Upper lobe of left lung (tissue), 6 donors: ENCODE measurements around the gene SYNGR1. TPM values are rescaled to one million over a fixed set of nuclear protein-coding genes. Genes with fewer than 3 reads are reported as not detected.

Experiments
- ATAC-seq, 2 donors: fragments of 200-7000 bp; cut with Tn5 transposase; one replicate each; pipeline ENCODE4 v1.9.1; 2022; ENCODE audit warnings: mild to moderate bottlenecking in 2 of 2, moderate library complexity in 2 of 2; ENCODE audit not compliant: low FRiP score in 2 of 2
- DNase-seq, 2 donors: peaks; one replicate each; pipeline ENCODE4 v3.0.0-alpha.2; 2019 to 2020
- H3K27ac ChIP-seq, 4 donors: fragments of 200-600 bp; sonication (generic); one replicate each; pipeline ENCODE4 v1.5.1; 2016 to 2019
- H3K27me3 ChIP-seq, 4 donors: fragments of 200-600 bp; sonication (generic); one replicate each; pipeline ENCODE4 v1.5.1; 2017 to 2019
- H3K36me3 ChIP-seq, 4 donors: fragments of 200-600 bp; sonication (generic); one replicate each; pipeline ENCODE4 v1.5.1; 2016 to 2019
- H3K4me1 ChIP-seq, 4 donors: fragments of 200-600 bp; sonication (generic); one replicate each; pipeline ENCODE4 v1.5.1; 2018 to 2019
- H3K4me3 ChIP-seq, 4 donors: fragments of 200-600 bp; sonication (generic); one replicate each; pipeline ENCODE4 v1.5.1; 2017 to 2019; ENCODE audit warnings: mild to moderate bottlenecking in 2 of 4, moderate library complexity in 1 of 4
- H3K9me3 ChIP-seq, 4 donors: fragments of 200-600 bp; sonication (generic); one replicate each; pipeline ENCODE4 v1.5.1; 2018 to 2019
- CTCF ChIP-seq, 6 experiments: fragments of 450-650 bp in 4 of 6; fragments of 200-600 bp in 2 of 6; sonication (generic) in 2 of 6; IDR thresholded peaks; one replicate each; pipeline ENCODE4 v1.5.1; 2016 to 2019; ENCODE audit warnings: antibody characterized with exemption in 6 of 6
- EP300 ChIP-seq, 4 donors: sonication (generic); formaldehyde crosslinking; IDR thresholded peaks; one replicate each; pipeline ENCODE4 v1.5.1; 2017; ENCODE audit warnings: antibody characterized with exemption in 4 of 4, control low read depth in 2 of 4
- POLR2A ChIP-seq, 4 donors: fragments of 450-650 bp; IDR thresholded peaks; one replicate each; pipeline ENCODE4 v1.5.1; 2016 to 2017; ENCODE audit warnings: antibody characterized with exemption in 4 of 4, mild to moderate bottlenecking in 2 of 4
- POLR2AphosphoS5 ChIP-seq, 2 donors: sonication (generic); formaldehyde crosslinking; IDR thresholded peaks; one replicate each; pipeline ENCODE4 v1.5.1; 2017; ENCODE audit warnings: antibody characterized with exemption in 2 of 2
- WGBS, 2 donors: methylation state at CpG; one replicate each; pipeline ENCODE4 v1.1.5; 2017 to 2018; 5-methylcytosine and 5-hydroxymethylcytosine counted together
- total RNA-seq, 6 donors: library from RNA; depleted of rRNA in 4 of 6; stranded (reverse); fragments of >200 nt in 4 of 6; gene quantifications; one replicate each; pipeline versions ENCODE4 v1.1.0 to v1.2.1, GENCODE V29; 2016 to 2021
- donor health status: DM: no; HTN: no; CAD: no; lungs with moderate emphysema.
- donor health status: DM: no; HTN: yes; CAD: no; lungs with severe emphysema.

The SYNGR1 gene
- total RNA-seq, 6 donors from 2014 or later: 2.0 to 14.6 (median 5.3) TPM

GRCh38 chr22:39422721-39423120 lies 72.9 kb downstream of the SYNGR1 start:
- TF ChIP-seq POLR2AphosphoS5 (IDR thresholded peaks at IDR 0.05): no peak
- TF ChIP-seq EP300 (IDR thresholded peaks at IDR 0.05): no peak
- no peak for TF ChIP-seq CTCF (IDR thresholded peaks at IDR 0.05)
- no peak for TF ChIP-seq POLR2A (IDR thresholded peaks at IDR 0.05)
- no peak overlapping the region for H3K4me3 ChIP-seq
- no peaks in the 10 kb centered on the region for H3K9me3 ChIP-seq
- H3K4me1 ChIP-seq: no peaks in the 10 kb centered on the region
- 95 to 97% methylated on average over 6 of the region's 6 CpGs for WGBS, 2 donors
- ATAC-seq: no peak
- H3K27me3 ChIP-seq: no peaks in the 10 kb centered on the region
- no peak for DNase-seq
- H3K36me3 ChIP-seq: peaks cover 28 to 85% (median 69%) of the 10 kb centered on the region in 4 donors
- H3K27ac ChIP-seq: no peak overlapping the region

- no peak for TF ChIP-seq POLR2A (IDR thresholded peaks at IDR 0.05)
Observed at GRCh38 chr22:39423976-39424375, 74.2 kb downstream of the SYNGR1 start.

GRCh38 chr22:39426380-39427043 lies 76.7 kb downstream of the SYNGR1 start:
- 89 to 94% methylated on average over 8 to 18 of the region's 20 CpGs for WGBS, 2 donors

More at GRCh38 chr22:39423976-39424375, 74.2 kb downstream of the SYNGR1 start:
- DNase-seq: no peak
- H3K27me3 ChIP-seq: no peaks in the 10 kb centered on the region
- H3K27ac ChIP-seq: no peak overlapping the region
- no peak for ATAC-seq
- H3K36me3 ChIP-seq: peaks cover 28 to 85% (median 69%) of the 10 kb centered on the region in 4 donors
- H3K4me3 ChIP-seq: no peak overlapping the region
- H3K9me3 ChIP-seq: no peaks in the 10 kb centered on the region
- H3K4me1 ChIP-seq: no peaks in the 10 kb centered on the region
- 96 to 100% methylated on average over 3 of the region's 3 CpGs for WGBS, 2 donors

GRCh38 chr22:39427751-39428596 lies 78.2 kb downstream of the SYNGR1 start:
- no peak for ATAC-seq

More at GRCh38 chr22:39426380-39427043, 76.7 kb downstream of the SYNGR1 start:
- Histone ChIP-seq H3K27me3 (no peaks in the 10 kb centered on the region), H3K36me3 (peaks cover 22 to 86% (median 69%) of the 10 kb centered on the region in 4 donors), H3K9me3 (no peaks in the 10 kb centered on the region), H3K4me3 (no peak overlapping the region), H3K27ac (no peak overlapping the region), H3K4me1 (peaks cover 5 to 8% (median 7%) of the 10 kb centered on the region in 4 donors)
- TF ChIP-seq POLR2AphosphoS5 (IDR thresholded peaks at IDR 0.05): no peak
- no peak for TF ChIP-seq CTCF (IDR thresholded peaks at IDR 0.05)
- TF ChIP-seq POLR2A (IDR thresholded peaks at IDR 0.05): no peak
- no peak for TF ChIP-seq EP300 (IDR thresholded peaks at IDR 0.05)
- DNase-seq: peak in 1 of 2 donors; percentile 61
- no peak for ATAC-seq

More at GRCh38 chr22:39427751-39428596, 78.2 kb downstream of the SYNGR1 start:
- 89 to 92% methylated on average over 7 to 13 of the region's 13 CpGs for WGBS, 2 donors
- Histone ChIP-seq H3K27me3 (no peaks in the 10 kb centered on the region), H3K9me3 (no peaks in the 10 kb centered on the region), H3K4me1 (peaks cover 9 to 19% (median 14%) of the 10 kb centered on the region in 4 donors), H3K36me3 (peaks cover 21 to 85% (median 71%) of the 10 kb centered on the region in 4 donors), H3K4me3 (no peak overlapping the region), H3K27ac (no peak overlapping the region)
- no peak for DNase-seq
- no peak for TF ChIP-seq POLR2A (IDR thresholded peaks at IDR 0.05)
- TF ChIP-seq EP300 (IDR thresholded peaks at IDR 0.05): no peak
- no peak for TF ChIP-seq CTCF (IDR thresholded peaks at IDR 0.05)
- TF ChIP-seq POLR2AphosphoS5 (IDR thresholded peaks at IDR 0.05): no peak
